Natural killer cell (primary cell): ENCODE measurements around the gene OPA1. TPM values are rescaled to one million over a fixed set of nuclear protein-coding genes. Genes with fewer than 3 reads are reported as not detected.

Experiments
- ATAC-seq, 3 donors: fragments of 150-1000 bp in 2 of 3; fragments of 200-7000 bp in 1 of 3; cut with Tn5 transposase; 1 replicate in 1 of 3; 2 replicates in 2 of 3; pipeline ENCODE4 v1.10.0; 2021; ENCODE audit warnings: mild to moderate bottlenecking in 2 of 3, moderate library complexity in 2 of 3
- DNase-seq, 2 donors: peaks; one replicate each; pipeline versions ENCODE4 v3.0.0 to v3.0.0-alpha.2; 2013 to 2021; ENCODE audit warnings: mixed read lengths in 1 of 2
- H3K27ac ChIP-seq: one replicate; pipeline ENCODE4 v1.5.1; 2013; ENCODE audit warnings: mild to moderate bottlenecking, low read length
- H3K27me3 ChIP-seq: one replicate; pipeline ENCODE4 v1.6.1; 2013; ENCODE audit warnings: low read length; ENCODE audit not compliant: control insufficient read depth, insufficient read depth
- H3K36me3 ChIP-seq: one replicate; pipeline ENCODE4 v1.6.1; 2013; ENCODE audit warnings: low read length; ENCODE audit not compliant: control insufficient read depth, insufficient read depth
- H3K4me1 ChIP-seq: one replicate; pipeline ENCODE4 v1.6.1; 2013; ENCODE audit warnings: low read length; ENCODE audit not compliant: control insufficient read depth, insufficient read depth
- H3K4me3 ChIP-seq: one replicate; pipeline ENCODE4 v1.5.1; 2013; ENCODE audit warnings: low read length
- H3K9me3 ChIP-seq: one replicate; pipeline ENCODE4 v1.6.1; 2013; ENCODE audit warnings: low read length; ENCODE audit not compliant: control insufficient read depth, insufficient read depth
- H3K27ac Mint-ChIP-seq, 2 donors: one replicate each; pipeline ENCODE4 v1.8.0; 2022; ENCODE audit warnings: mild to moderate bottlenecking in 2 of 2, mixed read lengths in 2 of 2, moderate library complexity in 1 of 2
- H3K27me3 Mint-ChIP-seq, 2 donors: one replicate each; pipeline ENCODE4 v1.8.0; 2022; ENCODE audit warnings: low read depth in 2 of 2, mixed read lengths in 2 of 2
- H3K36me3 Mint-ChIP-seq: one replicate; pipeline ENCODE4 v1.8.0; 2022; ENCODE audit warnings: mixed read lengths
- H3K4me1 Mint-ChIP-seq, 2 donors: one replicate each; pipeline ENCODE4 v1.8.0; 2022; ENCODE audit warnings: mixed read lengths in 2 of 2
- H3K4me3 Mint-ChIP-seq: one replicate; pipeline ENCODE4 v1.8.0; 2022; ENCODE audit warnings: mild to moderate bottlenecking, moderate library complexity, mixed read lengths
- H3K9me3 Mint-ChIP-seq, 2 donors: one replicate each; pipeline ENCODE4 v1.8.0; 2022; ENCODE audit warnings: mixed read lengths in 2 of 2
- CTCF ChIP-seq: fragments of 200-600 bp; IDR thresholded peaks from one replicate; pipeline ENCODE4 v1.8.0; 2022; ENCODE audit warnings: antibody characterized with exemption
- WGBS: methylation state at CpG from one replicate; pipeline ENCODE4 v1.1.7; 2013; ENCODE audit warnings: missing lambda C conversion rate; ENCODE audit not compliant: insufficient coverage; 5-methylcytosine and 5-hydroxymethylcytosine counted together
- intact Hi-C: fragments of 100-400 bp; cut with micrococcal nuclease; formaldehyde crosslinking; loops from one replicate; pipeline ENCODE4 v1.14.2; 2022
- total RNA-seq, 4 donors: library from RNA; stranded (reverse); fragments of 120-200 nt in 1 of 4; gene quantifications; one replicate each; pipeline versions ENCODE4 v1.2.3 to v1.2.4, GENCODE V29; 2013 to 2022

The OPA1 gene
- total RNA-seq, 3 donors from 2014 or later (not counting 1 experiment from before 2014, with no cell fraction given): 52.6 to 72.0 (median 57.5) TPM

GRCh38 chr3:193650585-193650984 lies 57.6 kb downstream of the OPA1 start:
- Histone ChIP-seq H3K4me1 (no peaks in the 10 kb centered on the region), H3K27me3 (no peaks in the 10 kb centered on the region), H3K9me3 (no peaks in the 10 kb centered on the region), H3K27ac (no peak overlapping the region), H3K36me3 (peaks cover 62% of the 10 kb centered on the region), H3K4me3 (no peak overlapping the region)
- no CpG with 5 or more reads among the region's 2 CpGs for WGBS
- intact Hi-C loops: no loop called here
- TF ChIP-seq CTCF: no peak
- ATAC-seq (no peak), DNase-seq (no peak)
- H3K4me3 Mint-ChIP-seq: no peak overlapping the region
- no peaks in the 10 kb centered on the region for H3K27me3 Mint-ChIP-seq
- no peaks in the 10 kb centered on the region for H3K4me1 Mint-ChIP-seq
- H3K9me3 Mint-ChIP-seq: no peaks in the 10 kb centered on the region
- no peak overlapping the region for H3K27ac Mint-ChIP-seq
- H3K36me3 Mint-ChIP-seq: peaks cover 11% of the 10 kb centered on the region

GRCh38 chr3:193655831-193656433 lies 62.9 kb downstream of the OPA1 start:
- Mint-ChIP-seq H3K27me3 (no peaks in the 10 kb centered on the region), H3K4me3 (no peak overlapping the region), H3K36me3 (peaks cover 22% of the 10 kb centered on the region), H3K9me3 (no peaks in the 10 kb centered on the region), H3K27ac (no peak overlapping the region), H3K4me1 (no peaks in the 10 kb centered on the region)
- intact Hi-C loops: no loop called here
- TF ChIP-seq CTCF: no peak
- no peak overlapping the region for H3K4me3 ChIP-seq
- no peaks in the 10 kb centered on the region for H3K27me3 ChIP-seq
- H3K27ac ChIP-seq: no peak overlapping the region
- peaks cover 55% of the 10 kb centered on the region for H3K36me3 ChIP-seq
- ATAC-seq: no peak
- no peaks in the 10 kb centered on the region for H3K4me1 ChIP-seq
- H3K9me3 ChIP-seq: no peaks in the 10 kb centered on the region
- no peak for DNase-seq
- WGBS: 98% methylated on average over 2 of the region's 4 CpGs

GRCh38 chr3:193656445-193656844 lies 63.4 kb downstream of the OPA1 start:
- intact Hi-C loops: no loop called here
- no peak overlapping the region for H3K27ac ChIP-seq
- Mint-ChIP-seq H3K4me1 (no peaks in the 10 kb centered on the region), H3K9me3 (no peaks in the 10 kb centered on the region), H3K27ac (no peak overlapping the region), H3K27me3 (no peaks in the 10 kb centered on the region), H3K4me3 (no peak overlapping the region), H3K36me3 (peaks cover 27% of the 10 kb centered on the region)
- TF ChIP-seq CTCF: no peak
- H3K27me3 ChIP-seq: no peaks in the 10 kb centered on the region
- H3K4me3 ChIP-seq: no peak overlapping the region
- DNase-seq: no peak
- no peak for ATAC-seq
- H3K36me3 ChIP-seq: peaks cover 59% of the 10 kb centered on the region
- WGBS: 100% methylated on average over 3 of the region's 3 CpGs
- H3K4me1 ChIP-seq: no peaks in the 10 kb centered on the region
- H3K9me3 ChIP-seq: no peaks in the 10 kb centered on the region

GRCh38 chr3:193656878-193657282 lies 63.9 kb downstream of the OPA1 start:
- H3K27me3 Mint-ChIP-seq: no peaks in the 10 kb centered on the region
- Histone ChIP-seq H3K9me3 (no peaks in the 10 kb centered on the region), H3K27ac (no peak overlapping the region), H3K27me3 (no peaks in the 10 kb centered on the region), H3K4me3 (no peak overlapping the region), H3K36me3 (peaks cover 62% of the 10 kb centered on the region), H3K4me1 (no peaks in the 10 kb centered on the region)
- peaks cover 30% of the 10 kb centered on the region for H3K36me3 Mint-ChIP-seq
- TF ChIP-seq CTCF: no peak
- no peaks in the 10 kb centered on the region for H3K9me3 Mint-ChIP-seq
- ATAC-seq: no peak
- no peak overlapping the region for H3K4me3 Mint-ChIP-seq
- no peak overlapping the region for H3K27ac Mint-ChIP-seq
- no peaks in the 10 kb centered on the region for H3K4me1 Mint-ChIP-seq
- intact Hi-C loops: no loop called here
- WGBS: 96% methylated on average over 2 of the region's 6 CpGs
- DNase-seq: no peak
